Upper lobe of left lung (tissue), 4 donors: ENCODE measurements around the gene SATB1.

ENCODE experiments used
- CTCF ChIP-seq, 6 experiments: fragments of 450-650 bp in 4 of 6; fragments of 200-600 bp in 2 of 6; sonication (generic) in 2 of 6; IDR thresholded peaks; one replicate each; pipeline ENCODE4 v1.5.1; 2016 to 2019; ENCODE audit warnings: antibody characterized with exemption in 6 of 6
- EP300 ChIP-seq, 4 donors: sonication (generic); formaldehyde crosslinking; IDR thresholded peaks; one replicate each; pipeline ENCODE4 v1.5.1; 2017; ENCODE audit warnings: antibody characterized with exemption in 4 of 4, control low read depth in 2 of 4

GRCh38 chr3:18420555-18420954 is 4.6 kb downstream of the SATB1 start:
- no peak for TF ChIP-seq CTCF (IDR thresholded peaks at IDR 0.05)
- no peak for TF ChIP-seq EP300 (IDR thresholded peaks at IDR 0.05)
